ENCODE measurements around the gene FNDC1.

FNDC1 gene

DNA sequence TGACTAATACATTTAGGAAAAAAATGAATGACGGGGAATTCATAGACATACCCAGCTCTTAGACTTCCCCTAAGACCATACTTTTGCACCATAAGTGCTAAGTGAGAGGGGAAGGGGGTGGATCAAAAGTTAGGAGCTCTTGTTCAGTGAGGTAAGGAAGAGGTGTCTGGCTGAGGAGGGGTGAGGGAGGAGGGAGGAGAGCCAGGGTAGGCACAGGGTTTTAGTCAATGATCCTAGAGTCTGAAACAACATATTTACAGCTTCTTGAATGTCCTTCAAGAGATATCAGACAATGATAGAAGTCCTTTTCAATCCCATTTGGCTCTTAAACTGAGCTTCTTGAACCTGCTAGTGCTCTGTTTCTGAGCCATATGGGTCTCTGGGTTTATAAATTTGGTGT is 135.4 kb downstream of the FNDC1 start:
- DNase-seq (ENCODE audit: low read depth in 3 of 3, low spot score in 1 of 3), result no peak

DNA sequence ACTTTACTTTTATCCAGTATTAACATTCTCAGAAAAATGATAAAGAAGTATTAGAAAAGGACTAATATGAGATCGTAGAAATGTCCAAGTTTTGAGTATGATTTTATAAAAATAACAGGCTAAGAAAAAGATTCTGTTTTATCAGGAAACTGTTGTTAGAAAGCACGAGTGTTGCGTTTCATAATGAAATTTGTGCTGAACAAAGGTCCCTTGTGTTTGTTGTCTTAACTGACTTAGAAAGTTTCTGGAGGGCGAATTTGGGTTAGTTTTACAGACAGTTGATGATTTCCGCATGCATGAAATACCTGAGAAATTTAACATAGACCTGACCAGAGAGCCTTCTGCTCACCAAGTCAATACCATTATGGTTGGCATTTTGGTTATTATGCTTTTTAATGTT is 136.0 kb downstream of the FNDC1 start:
- DNase-seq (ENCODE audit: low read depth in 3 of 3, low spot score in 1 of 3), result no peak

DNA sequence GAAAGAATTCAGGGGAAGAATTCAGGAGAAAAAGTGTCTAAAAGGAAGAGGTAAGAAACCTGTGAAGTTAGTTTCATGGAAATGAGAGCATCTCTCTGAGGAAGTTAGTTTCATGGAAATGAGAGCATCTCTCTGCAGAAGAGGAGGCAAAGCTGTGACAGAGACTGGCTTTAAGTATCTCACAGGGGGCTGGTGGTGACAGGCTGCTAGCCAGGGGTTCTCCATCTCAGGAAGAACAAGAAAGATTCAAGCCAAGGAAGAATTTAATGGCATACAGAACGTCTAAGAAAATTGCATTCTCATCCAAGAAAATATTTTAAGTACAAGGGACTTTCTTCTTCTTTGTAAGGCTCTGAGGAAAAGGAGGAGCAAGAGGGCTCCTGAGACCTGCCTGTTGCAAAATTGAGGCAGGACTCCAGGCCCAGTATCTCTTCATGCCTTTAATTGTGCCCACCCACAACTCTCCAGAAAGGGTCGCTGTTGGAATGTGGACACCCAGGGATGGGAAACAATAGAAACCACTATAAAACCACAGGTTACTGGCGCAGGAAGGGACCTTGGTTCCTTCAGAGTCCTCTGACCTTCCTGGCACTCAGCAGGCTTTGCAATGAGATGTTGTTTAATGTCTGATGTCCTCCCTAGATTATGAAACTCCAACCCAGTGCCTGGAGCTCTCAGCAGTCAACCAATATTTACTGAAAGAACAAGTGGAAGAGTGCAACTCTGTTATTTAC is 136.8 kb downstream of the FNDC1 start:
- no peak for DNase-seq (ENCODE audit: low read depth in 3 of 3, low spot score in 1 of 3)

DNA sequence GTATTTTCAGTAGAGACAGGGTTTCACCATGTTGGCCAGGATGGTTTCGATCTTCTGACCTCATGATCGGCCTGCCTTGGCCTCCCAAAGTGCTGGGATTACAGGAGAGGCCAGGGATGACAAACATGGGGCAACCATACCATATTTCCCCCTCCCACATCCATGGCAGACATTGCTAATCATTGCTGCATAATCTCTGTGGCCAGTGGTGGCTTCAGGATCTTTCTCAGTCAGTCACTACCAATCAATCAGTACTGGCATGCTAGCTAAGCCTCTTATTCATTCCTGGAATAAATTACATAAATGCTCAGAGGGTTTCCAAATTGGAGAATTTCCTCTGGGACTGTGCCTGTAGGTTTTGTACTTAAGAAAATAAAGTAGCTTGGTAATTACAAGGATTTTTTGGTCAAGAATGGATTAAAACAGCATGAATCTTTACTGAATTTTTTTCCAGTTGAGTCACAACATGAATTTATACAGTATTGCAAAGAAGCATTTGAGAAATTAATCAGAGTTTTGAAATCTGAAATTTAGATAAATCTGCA is 138.1 kb downstream of the FNDC1 start:
- no peak for DNase-seq (ENCODE audit: low read depth in 3 of 3, low spot score in 1 of 3)

DNA sequence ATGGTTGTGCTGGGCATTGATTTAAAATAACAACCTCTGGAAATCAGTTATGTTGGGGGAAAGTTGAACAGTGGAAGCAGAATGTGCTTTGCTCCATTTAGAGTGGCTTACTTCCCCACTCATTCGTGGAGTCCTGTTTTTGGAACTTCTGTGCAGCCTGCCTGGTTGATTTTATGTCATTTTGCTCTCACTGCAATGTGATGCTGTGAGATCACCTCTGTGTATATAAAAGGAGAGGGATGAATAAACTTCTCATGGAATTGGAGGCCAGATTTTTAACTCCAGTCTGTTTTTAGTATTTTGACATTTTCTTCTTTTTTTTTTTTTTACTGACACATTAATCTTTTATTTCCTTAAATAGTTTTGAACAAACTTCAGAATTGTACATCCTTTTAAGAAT is 139.0 kb downstream of the FNDC1 start:
- DNase-seq (ENCODE audit: low read depth in 3 of 3, low spot score in 1 of 3), result no peak

DNA sequence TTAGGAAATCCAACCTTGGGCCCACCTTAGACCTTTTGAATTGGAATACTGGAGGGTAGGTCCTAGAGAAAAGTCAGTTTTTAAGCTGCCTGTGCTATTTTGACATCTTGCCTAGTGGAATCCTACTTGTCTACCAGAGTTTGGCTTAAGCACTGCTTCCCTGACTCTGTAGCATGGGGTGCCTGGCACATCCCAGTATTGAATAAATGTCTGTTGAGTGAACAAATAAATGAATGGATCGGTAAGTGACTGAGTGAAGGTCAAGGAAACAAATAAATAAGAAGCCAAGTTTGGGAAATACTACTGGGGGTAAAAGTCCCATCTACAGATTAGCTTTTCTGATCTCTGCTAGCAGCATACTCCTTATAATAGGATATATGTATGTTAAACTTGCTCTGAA is 140.5 kb downstream of the FNDC1 start:
- DNase-seq (ENCODE audit: low read depth in 3 of 3, low spot score in 1 of 3), result no peak

DNA sequence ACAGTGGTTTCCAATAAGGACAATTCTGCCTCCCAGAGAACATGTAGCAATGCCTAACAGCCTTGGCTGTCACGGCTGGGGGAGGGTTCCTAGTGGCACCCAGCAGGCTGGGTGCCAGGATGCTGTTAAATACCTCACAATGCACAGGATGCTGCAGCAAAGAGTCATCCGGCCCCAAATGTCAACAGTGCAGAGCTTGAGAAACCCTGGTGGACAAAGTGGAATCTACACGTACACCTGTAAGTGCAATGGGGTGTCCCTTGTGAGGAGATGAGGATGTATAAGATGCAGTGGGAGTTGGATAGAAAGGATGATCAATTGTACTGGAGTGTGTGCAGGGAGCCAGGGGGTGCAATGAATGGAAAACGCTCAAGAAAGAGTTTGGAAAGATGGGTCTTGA is 142.4 kb downstream of the FNDC1 start:
- DNase-seq (ENCODE audit: low read depth in 3 of 3, low spot score in 1 of 3), result no peak

DNA sequence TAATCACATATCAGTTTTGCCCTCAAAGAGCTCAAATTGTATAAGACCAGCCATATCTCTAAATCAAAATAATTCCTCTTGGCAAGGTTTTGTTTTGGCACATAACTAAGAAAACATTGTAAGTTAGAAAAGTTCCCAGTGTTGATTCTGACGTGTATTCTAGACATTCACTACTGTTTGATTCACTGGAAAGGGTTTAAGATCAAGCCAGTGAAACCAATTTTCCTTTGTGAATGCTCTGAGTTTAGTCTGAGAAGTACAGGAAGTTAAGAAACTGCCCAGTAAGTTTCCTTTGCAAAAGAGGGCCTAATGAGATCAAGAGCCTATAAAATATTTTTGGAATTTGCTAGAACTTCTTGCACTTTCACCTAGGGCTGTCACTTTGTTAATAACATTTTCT is 143.0 kb downstream of the FNDC1 start:
- no peak for DNase-seq (ENCODE audit: low read depth in 3 of 3, low spot score in 1 of 3)

DNA sequence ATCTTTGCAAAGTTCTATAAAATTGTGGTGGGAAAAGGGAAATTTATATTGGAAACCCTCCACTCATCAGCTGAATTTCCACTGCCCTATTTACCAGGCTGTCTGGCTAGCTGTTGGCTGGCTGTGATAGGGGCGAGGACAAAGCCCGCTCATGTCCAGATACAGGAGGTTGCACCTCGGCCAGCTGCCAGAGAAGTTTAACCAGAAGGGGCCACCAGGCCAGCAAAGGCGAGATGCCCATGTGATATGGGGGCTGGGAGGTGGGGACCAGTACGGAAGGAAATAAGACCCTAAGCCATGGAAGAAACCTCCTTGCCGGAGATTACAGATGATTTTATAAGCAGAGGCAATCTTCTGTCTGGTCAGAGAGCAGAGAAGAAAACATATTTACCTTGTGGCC is 143.8 kb downstream of the FNDC1 start:
- no peak for DNase-seq (ENCODE audit: low read depth in 3 of 3, low spot score in 1 of 3)

DNA sequence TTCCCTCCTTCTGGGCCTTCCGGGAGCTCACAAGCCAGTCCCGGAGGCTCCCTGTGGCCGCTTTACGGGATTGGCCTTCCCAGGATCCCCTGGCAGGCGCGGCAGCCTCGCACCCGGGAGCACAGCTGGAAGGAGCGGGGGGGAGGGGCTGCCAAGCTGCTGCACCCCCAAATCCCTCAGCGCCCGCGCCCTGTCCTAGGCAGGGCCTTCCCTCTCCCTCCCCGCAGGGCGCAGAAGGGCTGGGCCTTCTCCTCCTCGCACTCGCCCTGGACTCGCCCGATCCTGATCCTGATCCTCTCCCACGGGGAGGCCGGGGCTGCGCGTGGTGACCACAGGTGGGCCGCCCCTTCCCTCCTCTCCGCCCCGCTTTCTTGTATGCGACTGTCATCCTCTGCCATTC is 146.4 kb downstream of the FNDC1 start:
- DNase-seq (ENCODE audit: low read depth in 3 of 3, low spot score in 1 of 3), result no peak

DNA sequence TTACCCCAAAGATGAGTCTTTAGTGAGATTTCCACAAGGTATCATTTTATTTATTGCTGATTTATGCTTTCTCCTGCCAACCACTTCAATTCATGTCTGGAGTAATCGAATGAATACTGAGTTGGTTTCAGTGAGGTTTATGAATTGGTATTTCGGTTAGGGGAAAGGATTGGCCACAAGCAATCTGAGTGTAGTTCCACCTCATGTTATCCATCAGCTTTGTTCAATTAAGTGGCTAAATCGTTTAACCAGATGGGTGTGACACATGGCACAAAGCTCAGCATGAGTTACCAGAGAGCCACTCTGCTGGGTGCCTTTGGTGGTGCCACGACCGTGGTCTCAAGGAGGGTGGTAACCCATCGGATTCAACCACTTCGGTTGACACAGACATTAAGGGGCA is 148.2 kb downstream of the FNDC1 start:
- DNase-seq (ENCODE audit: low read depth in 3 of 3, low spot score in 1 of 3), result no peak

DNA sequence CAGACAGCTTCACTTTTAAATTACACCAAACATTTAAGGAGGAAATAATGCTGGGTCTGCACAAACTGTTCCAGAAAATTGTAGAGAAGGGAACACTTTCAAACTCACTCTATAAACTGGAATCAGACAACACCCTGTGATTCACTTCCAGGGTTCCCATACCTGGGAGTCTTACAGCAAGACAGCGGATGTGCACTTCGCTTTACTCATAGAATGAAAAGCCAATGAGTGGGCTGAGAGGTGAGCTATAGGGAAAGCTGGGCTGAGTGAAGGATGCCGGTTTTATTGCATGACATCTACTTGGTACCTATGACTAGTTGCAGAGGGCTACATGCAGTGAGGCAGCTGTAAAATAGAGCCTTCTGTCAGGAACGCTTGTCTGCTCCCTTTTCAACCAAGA is 152.1 kb downstream of the FNDC1 start:
- no peak for DNase-seq (ENCODE audit: low read depth in 3 of 3, low spot score in 1 of 3)

Data from stimulated activated CD4-positive, alpha-beta T cell treated with anti-CD3 and anti-CD28 coated beads, TNF-alpha, amount 100 ng/mL, for 1 hour (primary cell).